HG03342 (cell line): ENCODE measurements around the gene SLC40A1.

Experiments used
- ATAC-seq: cut with Tn5 transposase; IDR thresholded peaks from one replicate; pipeline ENCODE4 v1.9.1; 2021; ENCODE audit warnings: mild to moderate bottlenecking, moderate library complexity; ENCODE audit not compliant: unreplicated experiment

SLC40A1 gene

GRCh38 chr2:189601043-189601442 lies 20.5 kb upstream of the SLC40A1 start:
- ATAC-seq, result no peak

DNA sequence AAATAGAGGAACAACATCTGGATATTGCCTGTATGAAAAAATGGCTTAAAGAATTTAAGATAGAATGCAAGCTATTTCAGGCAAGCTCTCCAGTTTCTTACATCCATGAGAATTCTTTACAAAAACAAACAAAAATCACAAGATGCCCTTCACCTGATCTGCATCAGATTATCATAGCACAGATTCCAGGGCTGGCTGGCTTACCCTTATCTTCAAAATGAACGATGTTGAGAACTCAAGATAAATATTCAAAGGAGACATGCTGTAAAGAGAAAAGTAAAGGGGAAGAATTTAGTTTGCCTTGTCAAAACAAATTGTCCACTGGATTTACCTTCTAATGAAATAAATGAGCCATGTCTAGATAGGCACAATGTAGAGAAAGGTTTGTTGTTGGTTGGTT lies 18.7 kb upstream of the SLC40A1 start:
- no peak for ATAC-seq

DNA sequence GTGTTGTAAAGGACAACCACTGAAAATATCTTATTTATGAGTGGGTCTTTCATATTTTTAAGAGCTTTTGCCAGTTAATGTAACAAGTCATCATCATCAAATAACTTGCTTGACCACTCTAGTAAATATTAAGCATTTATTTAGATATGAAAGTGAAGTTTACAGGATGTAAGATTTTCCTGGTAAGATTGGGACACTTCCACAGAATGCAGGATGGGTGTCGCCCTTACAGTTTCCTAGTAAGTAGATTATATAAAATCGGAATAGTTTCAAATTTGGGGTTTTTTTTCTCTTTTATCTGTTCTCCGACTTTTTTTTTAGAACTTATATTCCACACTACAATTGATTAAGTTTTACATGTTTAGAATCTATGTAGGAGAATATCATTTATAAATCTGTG lies 14.8 kb upstream of the SLC40A1 start:
- no peak for ATAC-seq

GRCh38 chr2:189594305-189594704 lies 13.7 kb upstream of the SLC40A1 start:
- ATAC-seq, result no peak

DNA sequence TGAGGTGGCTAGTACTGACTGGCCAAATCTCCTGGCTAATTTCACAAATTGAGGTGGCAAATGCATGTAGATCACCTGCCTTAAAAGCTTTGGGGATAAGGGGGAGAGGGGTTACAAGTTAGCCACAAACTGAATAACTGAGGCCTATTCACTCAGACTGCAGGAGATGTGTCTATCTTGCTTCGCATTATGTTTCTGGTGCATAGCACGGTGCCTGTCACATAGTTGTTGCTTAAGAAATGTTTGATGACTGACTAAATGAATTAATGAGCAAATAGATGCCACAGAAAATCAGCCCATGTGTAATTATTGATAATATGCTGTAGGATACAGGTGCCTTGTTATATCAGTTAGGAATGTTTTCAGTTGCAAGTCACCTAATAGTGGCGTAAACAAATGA lies 12.5 kb upstream of the SLC40A1 start:
- ATAC-seq, result no peak

DNA sequence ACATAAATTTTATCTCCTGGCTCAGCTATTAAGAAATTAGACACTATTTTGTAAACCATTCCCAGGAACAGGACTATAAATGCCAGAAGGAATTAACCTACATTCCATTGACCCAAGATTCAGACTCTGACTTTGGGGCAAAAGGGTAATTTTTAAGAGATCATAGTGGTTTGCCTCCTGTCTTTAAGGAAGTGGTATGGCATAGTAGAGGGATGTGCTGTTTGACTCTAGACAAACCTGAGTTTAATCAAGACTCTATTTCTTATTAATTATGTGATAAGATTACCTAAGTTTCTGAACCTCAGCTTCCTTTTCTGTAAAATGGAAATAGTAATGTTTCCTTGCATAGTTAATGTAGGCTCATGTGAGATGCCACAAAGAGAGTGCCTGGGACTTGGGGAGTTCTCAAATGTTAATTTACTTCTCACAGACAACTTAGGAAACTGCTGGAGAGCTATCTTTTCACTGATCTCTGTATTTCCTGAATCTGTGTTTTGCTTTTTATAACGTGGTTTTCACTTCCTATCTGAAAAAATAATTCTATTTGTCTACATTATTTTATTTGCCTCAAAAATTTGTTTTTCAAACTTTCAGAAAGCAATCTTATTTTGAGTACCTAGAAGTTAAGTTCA lies 11.9 kb upstream of the SLC40A1 start:
- ATAC-seq, result no peak

DNA sequence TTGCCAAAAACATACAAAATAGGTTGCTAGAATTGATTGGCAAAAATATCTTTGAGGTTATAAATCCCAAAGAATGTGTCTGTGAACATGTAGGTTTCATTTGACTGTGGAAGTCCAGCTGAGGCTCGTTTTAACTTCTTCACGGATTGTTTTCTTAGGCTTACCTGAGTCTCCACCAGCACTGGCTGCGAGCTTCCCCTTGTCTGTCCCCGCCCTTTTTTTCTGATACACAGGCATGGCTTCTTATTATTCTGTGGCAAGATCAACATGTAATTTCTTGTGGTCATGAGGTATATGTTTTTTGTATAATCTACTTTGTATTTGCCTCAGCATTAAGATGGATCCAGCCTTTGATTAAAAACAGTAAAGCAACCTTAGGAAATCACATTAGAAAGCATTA lies 7.2 kb upstream of the SLC40A1 start:
- no peak for ATAC-seq

GRCh38 chr2:189585226-189585756 lies 4.7 kb upstream of the SLC40A1 start:
- ATAC-seq, result no peak

- no peak for ATAC-seq
These were observed 4.1 kb upstream of the SLC40A1 start for GRCh38 chr2:189584686-189585085.

DNA sequence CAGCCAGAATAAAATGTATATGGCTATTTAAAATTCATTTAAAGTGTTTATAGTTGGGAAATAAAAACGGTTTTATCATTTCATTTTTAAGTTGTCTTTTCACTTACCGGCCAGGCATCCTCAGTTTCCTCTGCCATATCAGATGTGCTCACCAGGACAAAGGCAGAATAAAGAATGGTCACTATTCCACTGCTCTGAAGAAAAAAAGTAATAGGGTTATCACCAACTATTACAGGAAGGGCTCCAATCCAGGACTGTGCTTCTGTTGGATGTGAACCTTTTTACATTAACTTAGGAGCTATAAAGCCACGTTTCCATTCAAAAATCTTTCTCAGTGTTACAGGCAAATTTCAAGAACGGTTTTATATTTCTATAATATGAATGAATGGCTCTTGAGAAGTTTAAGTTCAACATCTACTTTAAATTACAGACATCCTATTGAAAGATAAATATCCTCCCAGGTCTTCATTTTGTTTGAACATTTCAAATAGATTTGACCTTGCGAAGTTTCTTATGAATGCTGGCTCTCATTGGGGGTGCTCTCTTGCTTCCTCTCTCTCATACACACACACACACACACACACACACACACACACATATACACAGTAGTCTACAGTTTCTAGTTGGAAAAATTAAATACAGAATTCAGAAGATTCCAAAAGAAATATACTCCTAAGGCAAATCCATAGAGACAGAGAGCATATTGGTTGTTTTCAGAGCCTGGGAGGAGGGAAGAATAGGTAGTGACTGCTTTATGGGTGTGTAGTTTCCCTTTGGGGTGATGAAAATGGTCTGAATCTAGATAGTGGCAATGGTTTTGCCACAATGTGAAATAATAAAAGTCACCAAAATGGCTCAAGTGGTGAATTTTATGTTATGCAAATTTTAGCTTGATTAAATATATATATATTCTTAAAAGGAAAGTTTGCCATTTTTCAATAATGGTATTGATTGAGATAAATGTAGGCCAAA lies 2.9 kb upstream of the SLC40A1 start:
- ATAC-seq, result no peak

GRCh38 chr2:189582809-189583192 lies 2.2 kb upstream of the SLC40A1 start:
- ATAC-seq, result no peak

- no peak for ATAC-seq
These were observed 1.7 kb upstream of the SLC40A1 start for GRCh38 chr2:189582140-189582808.

DNA sequence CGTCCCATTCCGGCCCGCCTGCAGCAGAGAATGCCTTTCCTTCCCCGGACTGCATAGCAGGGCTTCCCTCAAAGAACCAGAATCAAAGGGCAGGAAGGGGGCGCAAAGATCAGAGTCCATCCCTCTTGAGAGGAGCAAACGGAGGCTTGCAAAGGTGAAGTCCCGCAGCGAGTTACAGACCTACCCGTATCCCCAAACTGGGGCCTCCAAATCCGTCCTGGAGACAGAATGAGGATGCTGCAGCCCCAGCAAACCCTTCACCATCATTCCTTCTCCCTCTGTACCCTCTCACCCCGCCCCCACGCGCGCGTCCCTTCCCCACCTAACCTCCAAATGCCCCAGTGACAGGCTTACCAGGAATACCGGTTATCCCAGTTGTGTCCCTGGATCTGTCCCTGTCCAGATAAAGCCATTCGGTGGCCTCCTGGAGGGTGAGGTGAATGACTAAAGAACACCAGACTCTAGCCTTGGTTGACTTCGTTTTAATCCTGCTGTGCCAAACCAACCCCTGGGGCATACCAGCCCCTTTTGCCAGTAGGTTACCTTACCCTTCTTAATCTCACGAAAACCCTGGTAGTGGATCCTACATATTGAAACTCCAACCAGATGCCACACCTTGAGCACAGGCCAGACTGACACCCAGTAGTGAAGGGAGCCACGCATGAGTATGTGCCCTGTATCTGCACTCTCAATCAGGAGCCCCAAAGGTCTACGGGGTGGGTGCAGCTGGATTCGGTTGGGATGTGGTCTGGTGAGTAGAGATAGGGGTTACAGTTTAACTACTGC lies 961 bp upstream of the SLC40A1 start:
- no peak for ATAC-seq

DNA sequence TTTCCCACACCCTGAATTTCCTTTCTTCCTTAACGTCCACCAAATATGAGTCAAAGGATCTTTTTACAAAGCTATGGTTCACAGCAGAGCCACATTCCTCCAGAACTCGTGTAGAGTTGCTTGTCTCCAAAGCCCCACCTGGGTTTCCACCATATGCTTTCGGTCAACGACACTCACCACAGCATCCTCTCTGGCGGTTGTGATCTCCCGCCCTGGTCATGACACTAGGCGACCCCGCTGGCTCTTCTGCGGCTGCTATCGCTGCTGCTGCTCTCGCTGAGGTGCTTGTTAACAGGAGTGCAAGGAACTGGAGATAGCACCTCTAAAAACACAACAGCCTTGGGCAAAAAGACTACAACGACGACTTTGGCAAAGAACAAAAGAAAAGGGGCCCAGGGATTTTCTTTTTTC lies 340 bp downstream of the SLC40A1 start:
- ATAC-seq, result no peak

GRCh38 chr2:189579585-189580186 lies 900 bp downstream of the SLC40A1 start:
- no peak for ATAC-seq

DNA sequence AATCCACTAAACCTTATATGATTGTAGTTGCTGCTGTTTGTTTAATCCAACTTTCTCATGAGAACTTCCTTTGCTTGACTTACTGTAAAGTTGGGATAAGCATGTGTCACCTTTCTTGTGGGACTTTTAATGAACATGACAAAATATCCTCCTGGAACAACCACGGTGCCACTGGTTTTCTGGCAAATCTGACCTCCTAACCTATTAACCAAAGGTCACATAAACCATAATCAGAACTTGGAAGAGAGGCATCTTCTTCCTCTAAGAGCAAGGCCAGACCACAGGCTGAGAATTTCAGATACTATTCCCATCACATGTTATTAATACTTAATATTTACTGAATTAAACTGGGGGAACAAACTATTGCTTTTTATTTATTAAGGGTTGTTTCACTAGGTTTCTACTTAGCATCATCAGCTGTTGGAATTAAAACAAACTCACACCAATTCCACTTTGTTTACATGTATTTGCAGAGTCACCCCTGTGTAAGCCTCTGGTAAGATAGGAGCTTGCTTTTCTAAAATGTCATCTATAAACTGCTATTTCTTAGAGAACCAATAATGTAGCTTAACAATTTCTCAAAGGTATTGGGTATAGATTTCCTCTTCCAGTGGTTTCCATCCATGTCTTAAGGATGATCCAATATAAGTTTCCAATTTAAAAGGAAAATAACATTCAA lies 2.2 kb downstream of the SLC40A1 start:
- no peak for ATAC-seq

DNA sequence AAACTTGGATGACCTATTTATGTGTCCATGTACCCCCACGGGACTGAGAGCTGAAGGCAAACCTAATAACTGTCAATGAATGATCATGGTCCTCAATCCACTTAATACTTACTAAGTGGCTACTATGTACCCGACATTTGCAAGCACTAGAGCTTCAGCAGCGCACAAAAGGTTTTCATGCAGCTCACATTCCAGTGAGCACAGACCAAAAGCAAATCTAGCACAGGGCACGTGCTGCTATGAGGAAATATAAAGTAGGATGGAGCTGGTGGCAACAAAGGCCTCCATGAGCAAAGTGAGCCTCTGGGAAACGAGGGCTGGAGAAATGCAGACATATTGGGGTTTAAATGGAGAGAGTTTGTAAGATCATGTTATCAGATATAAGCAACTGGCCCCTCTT lies 3.5 kb downstream of the SLC40A1 start:
- no peak for ATAC-seq

DNA sequence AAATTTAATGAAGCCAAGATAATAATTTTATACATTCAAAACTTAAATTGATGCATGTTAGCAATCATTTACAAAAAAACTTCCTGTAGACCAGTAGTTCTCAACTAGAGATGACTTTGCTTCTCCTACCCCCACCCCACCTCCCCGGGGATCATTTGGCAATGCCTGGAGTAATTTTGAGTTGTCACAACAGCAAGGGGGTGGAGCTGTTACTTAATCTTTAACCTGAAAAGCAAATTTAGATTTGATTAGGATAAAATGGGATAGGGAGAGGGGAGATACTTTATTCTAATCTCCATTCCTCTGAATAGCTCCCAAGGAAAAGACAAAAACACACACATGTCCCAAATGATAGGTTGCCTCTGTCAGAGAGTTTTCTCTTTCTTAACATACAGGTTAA lies 4.2 kb downstream of the SLC40A1 start:
- no peak for ATAC-seq

DNA sequence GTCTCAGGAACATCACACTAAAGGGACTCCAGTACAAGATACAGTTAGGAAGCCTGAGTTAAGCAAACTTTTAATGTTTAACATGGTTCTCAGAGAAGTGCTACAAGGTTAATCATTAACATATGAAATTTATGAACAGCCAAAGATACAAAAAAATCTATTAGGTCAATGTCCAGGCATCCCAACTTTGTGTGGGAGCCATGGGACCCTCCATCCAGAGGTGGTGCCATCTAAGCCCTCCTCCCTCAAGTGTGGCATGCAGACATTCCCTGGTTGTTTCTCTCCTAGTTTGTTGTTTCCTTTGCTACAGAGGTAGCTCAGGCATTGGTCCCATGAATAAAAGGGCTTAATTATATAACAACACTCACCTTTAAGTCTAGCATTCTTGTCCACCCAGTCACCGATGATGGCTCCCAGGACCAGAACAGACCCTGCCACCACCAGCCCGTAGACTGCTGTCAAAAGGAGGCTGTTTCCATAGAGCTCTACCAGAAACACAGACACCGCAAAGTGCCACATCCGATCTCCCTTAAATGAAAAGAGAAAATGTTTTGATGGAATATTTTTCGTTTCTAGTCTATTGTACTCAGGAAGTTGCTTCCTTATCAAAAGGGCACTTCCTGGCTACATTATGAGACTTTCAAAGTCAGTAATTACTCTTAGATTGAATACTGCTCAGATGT lies 5.7 kb downstream of the SLC40A1 start:
- no peak for ATAC-seq
